ENCODE results near the gene SPART. TPM values are rescaled to one million over a fixed set of nuclear protein-coding genes. Genes with fewer than 3 reads are reported as not detected.

SPART gene
- total RNA-seq, 2 donors from 2014 or later = 41.9 to 52.8 TPM

DNA sequence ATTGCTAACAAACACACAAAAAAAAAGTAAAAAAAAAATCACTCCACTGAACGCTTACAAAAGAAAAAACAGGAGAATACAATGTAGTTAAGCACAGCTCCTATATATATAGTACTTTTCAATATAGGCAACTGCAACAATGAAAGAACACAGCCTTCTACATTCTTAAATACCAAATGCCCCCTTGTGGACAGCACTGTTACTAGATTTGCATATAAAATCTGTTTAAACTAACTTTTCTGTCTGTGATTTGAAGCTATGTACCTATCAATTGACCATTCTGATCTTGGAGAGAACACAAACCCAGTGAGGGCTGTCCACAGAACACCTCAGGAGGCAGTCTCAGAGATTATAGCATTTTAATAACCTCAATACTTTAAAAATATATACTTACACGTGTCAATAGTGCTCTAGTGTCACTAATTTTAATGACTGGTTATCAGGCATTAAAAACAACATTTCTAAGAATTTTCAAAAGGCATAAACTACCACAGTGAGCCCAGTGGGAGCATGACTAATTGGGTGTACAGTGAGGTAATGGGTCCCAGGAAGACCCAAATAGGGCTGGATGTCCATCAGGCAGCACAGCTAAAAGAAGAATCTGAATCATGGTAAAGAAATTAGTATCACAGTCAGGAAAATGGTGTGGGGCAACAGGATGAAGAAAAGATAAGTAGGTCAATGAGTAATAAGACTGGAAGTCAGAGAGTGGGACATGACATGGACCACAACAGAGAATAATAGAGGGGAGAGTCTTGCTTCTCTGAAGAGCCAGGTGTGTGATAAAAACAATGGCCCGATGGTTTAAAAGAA, 70.8 kb downstream of the SPART start:
- no peak overlapping the region for H3K4me3 ChIP-seq
- WGBS = 65% methylated on average over 3 of the region's 3 CpGs
- DNase-seq (ENCODE audit: low spot score) = peak; percentile 55
- no peaks in the 10 kb centered on the region for H3K4me1 ChIP-seq (replicated peaks)
- intact Hi-C loops (cut with DNase I) = loop anchor here (2.0 to 10.0 kb wide), 2 partner anchors 121 to 297 kb away; no protein-coding TSS in a partner anchor
- H3K27ac ChIP-seq = no peak overlapping the region
- TF ChIP-seq POLR2A (IDR thresholded peaks at IDR 0.05) (no peak), POLR2AphosphoS5 (IDR thresholded peaks at IDR 0.05) (no peak)
- TF ChIP-seq, protein P1, sequence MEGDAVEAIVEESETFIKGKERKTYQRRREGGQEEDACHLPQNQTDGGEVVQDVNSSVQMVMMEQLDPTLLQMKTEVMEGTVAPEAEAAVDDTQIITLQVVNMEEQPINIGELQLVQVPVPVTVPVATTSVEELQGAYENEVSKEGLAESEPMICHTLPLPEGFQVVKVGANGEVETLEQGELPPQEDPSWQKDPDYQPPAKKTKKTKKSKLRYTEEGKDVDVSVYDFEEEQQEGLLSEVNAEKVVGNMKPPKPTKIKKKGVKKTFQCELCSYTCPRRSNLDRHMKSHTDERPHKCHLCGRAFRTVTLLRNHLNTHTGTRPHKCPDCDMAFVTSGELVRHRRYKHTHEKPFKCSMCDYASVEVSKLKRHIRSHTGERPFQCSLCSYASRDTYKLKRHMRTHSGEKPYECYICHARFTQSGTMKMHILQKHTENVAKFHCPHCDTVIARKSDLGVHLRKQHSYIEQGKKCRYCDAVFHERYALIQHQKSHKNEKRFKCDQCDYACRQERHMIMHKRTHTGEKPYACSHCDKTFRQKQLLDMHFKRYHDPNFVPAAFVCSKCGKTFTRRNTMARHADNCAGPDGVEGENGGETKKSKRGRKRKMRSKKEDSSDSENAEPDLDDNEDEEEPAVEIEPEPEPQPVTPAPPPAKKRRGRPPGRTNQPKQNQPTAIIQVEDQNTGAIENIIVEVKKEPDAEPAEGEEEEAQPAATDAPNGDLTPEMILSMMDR (IDR thresholded peaks at IDR 0.05) = peak; percentile 29 to 77 (median 64)
- H3K9me3 ChIP-seq = no peaks in the 10 kb centered on the region
- H3K27me3 ChIP-seq (replicated peaks; ENCODE audit: insufficient read depth) = no peaks in the 10 kb centered on the region
- H3K36me3 ChIP-seq = no peaks in the 10 kb centered on the region

- TF ChIP-seq POLR2AphosphoS5 (IDR thresholded peaks at IDR 0.05) (no peak), POLR2A (IDR thresholded peaks at IDR 0.05) (no peak)
- TF ChIP-seq, protein P1 (IDR thresholded peaks at IDR 0.05) = no peak
- Histone ChIP-seq H3K27me3 (replicated peaks; ENCODE audit: insufficient read depth) (no peaks in the 10 kb centered on the region), H3K4me1 (replicated peaks) (no peaks in the 10 kb centered on the region), H3K4me3 (no peak overlapping the region), H3K9me3 (no peaks in the 10 kb centered on the region), H3K36me3 (no peaks in the 10 kb centered on the region), H3K27ac (no peak overlapping the region)
- intact Hi-C loops (cut with DNase I) = loop anchor here (10.0 kb wide), 1 partner anchor 119 kb away; no protein-coding TSS in a partner anchor
- no peak for DNase-seq (ENCODE audit: low spot score)
- 98% methylated on average over 2 of the region's 2 CpGs for WGBS
These were observed 72.8 kb downstream of the SPART start for GRCh38 chr13:36273431-36273830.

DNA sequence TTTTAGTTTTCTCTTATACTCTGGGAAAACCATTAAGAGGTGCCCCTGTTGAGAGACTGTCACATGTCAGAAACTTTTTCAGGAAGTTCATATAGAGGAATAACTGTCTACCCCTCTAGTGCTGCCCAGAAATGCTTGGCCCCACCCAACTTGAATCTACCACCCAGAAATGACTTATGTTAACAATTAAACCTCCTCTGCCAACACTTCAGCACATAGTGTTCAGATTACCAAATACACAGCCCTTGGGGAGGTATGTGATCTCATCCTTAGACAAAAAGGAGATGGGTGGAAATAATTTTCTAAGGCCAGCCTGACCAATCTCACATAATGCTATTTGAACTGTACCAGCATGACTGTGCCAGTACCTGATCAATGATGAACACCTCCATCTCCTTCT, 84.2 kb downstream of the SPART start:
- Histone ChIP-seq H3K27me3 (replicated peaks; ENCODE audit: insufficient read depth) (no peaks in the 10 kb centered on the region), H3K27ac (no peak overlapping the region), H3K4me3 (no peak overlapping the region), H3K36me3 (no peaks in the 10 kb centered on the region), H3K9me3 (no peaks in the 10 kb centered on the region), H3K4me1 (replicated peaks) (peaks cover 6% of the 10 kb centered on the region)
- intact Hi-C loops (cut with DNase I) = no loop called here
- peak; percentile 28 for DNase-seq (ENCODE audit: low spot score)
- peak; percentile 29 for TF ChIP-seq POLR2AphosphoS5 (IDR thresholded peaks at IDR 0.05)
- TF ChIP-seq, protein P1 (IDR thresholded peaks at IDR 0.05) = no peak

- DNase-seq (ENCODE audit: low spot score) = no peak
- H3K27me3 ChIP-seq (replicated peaks; ENCODE audit: insufficient read depth) = no peaks in the 10 kb centered on the region
- TF ChIP-seq, protein P1 (IDR thresholded peaks at IDR 0.05) = no peak
- TF ChIP-seq POLR2AphosphoS5 (IDR thresholded peaks at IDR 0.05) = no peak
- peaks cover 6% of the 10 kb centered on the region for H3K4me1 ChIP-seq (replicated peaks)
- H3K4me3 ChIP-seq = no peak overlapping the region
- peak overlapping the region in 1 of 2 donors; percentile 16 for H3K27ac ChIP-seq
- no peaks in the 10 kb centered on the region for H3K9me3 ChIP-seq
- 84% methylated on average over 3 of the region's 3 CpGs for WGBS
- intact Hi-C loops (cut with DNase I) = no loop called here
- no peaks in the 10 kb centered on the region for H3K36me3 ChIP-seq
These were observed 85.2 kb downstream of the SPART start for GRCh38 chr13:36261011-36261410.
